NCI-H524 treated with DMSO at 0.1 percent for 48 hours (cell line): ENCODE data around the gene LY6G5C.

Experiments
- DNase-seq: peaks from one replicate; lab custom pipeline; 2025; lab: John Stamatoyannopoulos, UW

The LY6G5C gene

GRCh38 chr6:31639449-31639861 is 41.4 kb downstream of the LY6G5C start:
- no peak for DNase-seq

GRCh38 chr6:31639043-31639442 is 41.8 kb downstream of the LY6G5C start:
- DNase-seq: no peak

GRCh38 chr6:31636698-31637596 is 43.9 kb downstream of the LY6G5C start:
- DNase-seq: no peak

DNA sequence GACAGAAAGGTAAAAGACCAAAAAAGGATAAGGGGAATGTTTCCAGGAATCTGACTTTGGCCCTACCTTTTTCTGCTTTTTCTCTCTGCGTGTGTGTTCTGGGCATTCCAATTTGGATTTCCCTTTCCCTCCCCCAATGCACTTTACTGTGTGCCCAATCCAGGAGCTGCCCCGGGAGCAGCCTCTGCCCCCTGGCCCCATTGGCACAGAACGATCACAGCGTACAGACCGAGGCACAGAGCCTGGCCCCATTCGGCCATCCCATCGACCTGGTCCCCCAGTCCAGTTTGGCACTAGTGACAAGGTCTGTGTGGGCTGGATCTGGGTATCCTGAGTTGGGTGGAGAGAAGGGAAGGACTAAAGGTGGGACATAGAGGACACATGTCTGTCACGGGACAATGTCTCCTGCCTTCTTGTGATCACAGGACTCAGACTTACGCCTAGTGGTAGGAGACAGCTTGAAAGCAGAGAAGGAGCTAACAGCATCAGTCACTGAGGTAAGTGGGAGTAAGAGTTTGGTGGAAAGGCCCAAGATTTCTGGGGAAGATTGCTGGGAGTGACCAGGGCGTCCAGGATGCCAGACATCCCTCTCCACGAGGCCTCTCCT is 45.8 kb downstream of the LY6G5C start:
- no peak for DNase-seq

DNA sequence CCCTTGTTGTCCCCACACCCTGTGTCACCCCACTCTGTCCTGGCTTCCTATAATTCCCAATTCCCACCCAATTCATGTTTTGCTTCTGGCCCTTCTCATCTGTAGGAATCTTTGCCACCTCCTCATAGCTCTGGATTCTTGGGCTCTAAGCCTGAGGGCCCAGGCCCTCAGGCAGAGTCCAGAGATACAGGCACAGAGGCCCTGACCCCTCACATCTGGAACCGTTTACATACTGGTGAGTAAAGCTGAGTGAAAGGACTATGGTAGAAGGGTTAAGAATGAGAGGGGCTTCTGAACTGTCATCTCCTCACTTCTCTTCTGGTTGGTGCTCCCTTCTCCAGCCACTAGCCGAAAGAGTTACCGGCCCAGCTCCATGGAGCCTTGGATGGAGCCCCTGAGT is 46.7 kb downstream of the LY6G5C start:
- DNase-seq: no peak

- no peak for DNase-seq
These were observed 47.4 kb downstream of the LY6G5C start for GRCh38 chr6:31633447-31633846.

- DNase-seq: no peak
These were observed 48.5 kb downstream of the LY6G5C start for GRCh38 chr6:31632279-31632946.

DNA sequence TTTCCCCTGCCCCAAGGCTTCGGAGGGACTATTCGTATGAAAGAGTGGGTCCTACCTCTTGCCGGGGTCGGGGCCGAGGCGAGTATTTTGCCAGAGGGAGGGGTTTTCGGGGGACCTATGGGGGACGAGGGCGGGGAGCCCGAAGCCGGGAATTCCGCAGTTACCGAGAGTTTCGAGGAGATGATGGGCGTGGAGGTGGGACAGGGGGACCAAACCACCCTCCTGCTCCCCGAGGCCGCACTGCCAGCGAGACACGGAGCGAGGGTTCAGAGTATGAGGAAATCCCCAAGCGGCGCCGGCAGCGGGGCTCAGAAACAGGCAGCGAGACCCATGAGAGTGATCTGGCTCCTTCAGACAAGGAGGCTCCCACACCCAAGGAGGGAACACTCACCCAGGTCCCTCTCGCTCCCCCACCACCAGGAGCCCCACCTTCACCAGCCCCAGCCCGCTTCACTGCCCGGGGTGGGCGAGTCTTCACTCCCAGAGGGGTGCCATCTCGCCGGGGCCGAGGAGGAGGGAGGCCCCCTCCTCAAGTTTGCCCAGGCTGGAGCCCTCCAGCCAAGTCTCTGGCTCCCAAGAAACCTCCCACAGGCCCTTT is 49.1 kb downstream of the LY6G5C start:
- DNase-seq: no peak

GRCh38 chr6:31631209-31631608 is 49.7 kb downstream of the LY6G5C start:
- no peak for DNase-seq

DNA sequence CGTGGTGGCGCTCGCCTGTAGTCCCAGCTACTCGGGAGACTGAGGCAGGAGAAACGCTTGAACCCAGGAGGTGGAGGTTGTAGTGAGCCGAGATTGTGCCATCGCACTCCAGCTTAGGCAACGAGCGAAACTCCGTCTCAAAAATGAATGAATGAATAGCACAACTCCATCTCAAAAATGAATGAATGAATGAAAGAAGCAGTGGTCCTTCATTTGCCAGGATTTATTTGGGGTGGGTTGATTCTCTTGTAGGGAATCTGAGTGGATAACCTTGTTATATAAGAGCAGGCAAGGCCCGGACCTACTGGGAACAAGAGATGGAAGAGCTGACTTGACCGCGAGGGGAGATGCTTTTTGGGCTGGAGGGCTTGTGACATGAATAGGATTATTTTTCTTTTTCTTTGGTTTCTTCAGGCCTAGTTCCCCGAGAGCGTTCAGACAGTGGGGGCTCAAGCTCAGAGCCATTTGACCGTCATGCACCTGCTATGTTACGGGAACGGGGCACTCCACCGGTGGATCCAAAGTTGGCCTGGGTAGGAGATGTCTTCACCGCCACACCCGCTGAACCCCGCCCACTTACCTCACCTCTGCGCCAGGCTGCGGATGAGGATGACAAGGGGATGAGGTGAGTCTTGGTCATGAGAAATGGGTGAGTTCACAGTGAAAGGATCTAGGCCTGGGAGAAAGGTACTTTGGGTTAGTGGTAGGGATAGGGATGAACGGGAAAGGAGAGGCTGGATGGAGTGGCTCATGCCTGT is 50.5 kb downstream of the LY6G5C start:
- DNase-seq: no peak

DNA sequence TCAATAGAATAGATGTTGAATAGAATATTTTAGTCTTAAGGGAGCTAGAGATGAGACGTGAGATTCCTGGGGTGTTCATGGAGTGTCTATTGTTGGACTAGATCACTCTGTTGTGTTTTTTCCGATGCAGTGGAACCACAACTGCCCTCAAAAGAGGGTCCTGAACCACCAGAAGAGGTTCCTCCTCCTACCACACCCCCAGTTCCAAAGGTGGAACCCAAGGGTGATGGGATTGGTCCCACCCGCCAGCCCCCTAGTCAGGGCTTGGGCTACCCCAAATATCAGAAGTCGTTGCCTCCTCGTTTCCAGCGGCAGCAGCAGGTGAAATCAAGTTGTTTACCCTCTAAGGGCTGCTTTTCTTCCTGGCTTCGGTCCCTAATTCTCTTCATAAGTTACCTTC is 51.9 kb downstream of the LY6G5C start:
- DNase-seq: no peak

GRCh38 chr6:31627690-31628287 is 53.1 kb downstream of the LY6G5C start:
- DNase-seq: no peak

DNA sequence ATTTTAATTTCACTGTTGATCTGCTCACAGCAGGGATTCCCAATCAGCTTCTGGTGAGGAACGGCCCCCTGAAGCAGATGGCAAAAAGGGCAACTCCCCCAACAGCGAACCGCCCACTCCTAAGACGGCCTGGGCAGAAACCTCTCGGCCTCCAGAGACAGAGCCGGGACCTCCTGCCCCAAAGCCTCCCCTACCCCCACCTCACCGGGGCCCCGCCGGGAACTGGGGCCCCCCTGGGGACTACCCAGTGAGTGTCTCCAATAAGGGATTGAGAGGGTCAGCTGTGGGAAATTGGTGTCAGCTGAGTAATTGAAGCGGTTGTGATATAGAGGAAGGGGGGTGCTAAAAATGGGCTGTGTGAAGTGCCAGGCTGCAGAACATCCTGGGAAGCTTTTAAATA is 53.9 kb downstream of the LY6G5C start:
- no peak for DNase-seq
